Neutrophil (primary cell): ENCODE data around the gene TMSB10.

Experiments
- H3K27ac ChIP-seq: fragments of 200-600 bp; sonication (generic); 2 replicates; pipeline ENCODE4 v1.5.1; 2016; ENCODE audit warnings: mild to moderate bottlenecking, moderate library complexity
- H3K27me3 ChIP-seq: fragments of 200-600 bp; sonication (generic); 2 replicates; pipeline ENCODE4 v1.6.0; 2016; ENCODE audit warnings: mild to moderate bottlenecking
- H3K36me3 ChIP-seq: fragments of 200-600 bp; sonication (generic); 2 replicates; pipeline ENCODE4 v1.5.1; 2017
- H3K4me1 ChIP-seq, 2 experiments: fragments of 200-600 bp in 1 of 2; sonication (generic) in 1 of 2; 1 replicate in 1 of 2; 2 replicates in 1 of 2; pipeline versions ENCODE4 v1.5.1 to v1.6.1; 2013 to 2016; ENCODE audit warnings: low read depth in 1 of 2, low read length in 1 of 2, mild to moderate bottlenecking in 1 of 2, moderate library complexity in 1 of 2; ENCODE audit not compliant: control insufficient read depth in 1 of 2, insufficient read depth in 1 of 2
- H3K4me3 ChIP-seq, 2 experiments: fragments of 200-600 bp in 1 of 2; sonication (generic) in 1 of 2; 1 replicate in 1 of 2; 2 replicates in 1 of 2; pipeline ENCODE4 v1.5.1; 2013 to 2016; ENCODE audit warnings: low read depth in 1 of 2, low read length in 1 of 2, mild to moderate bottlenecking in 1 of 2, moderate library complexity in 1 of 2
- H3K9me3 ChIP-seq: fragments of 200-600 bp; sonication (generic); 2 replicates; pipeline ENCODE4 v1.5.1; 2016
- TF ChIP-seq, protein P1 (sequence below): fragments of 200-600 bp; sonication (generic); IDR thresholded peaks from 2 replicates; pipeline ENCODE4 v1.5.1; 2016; ENCODE audit warnings: antibody characterized with exemption

Gene TMSB10

DNA sequence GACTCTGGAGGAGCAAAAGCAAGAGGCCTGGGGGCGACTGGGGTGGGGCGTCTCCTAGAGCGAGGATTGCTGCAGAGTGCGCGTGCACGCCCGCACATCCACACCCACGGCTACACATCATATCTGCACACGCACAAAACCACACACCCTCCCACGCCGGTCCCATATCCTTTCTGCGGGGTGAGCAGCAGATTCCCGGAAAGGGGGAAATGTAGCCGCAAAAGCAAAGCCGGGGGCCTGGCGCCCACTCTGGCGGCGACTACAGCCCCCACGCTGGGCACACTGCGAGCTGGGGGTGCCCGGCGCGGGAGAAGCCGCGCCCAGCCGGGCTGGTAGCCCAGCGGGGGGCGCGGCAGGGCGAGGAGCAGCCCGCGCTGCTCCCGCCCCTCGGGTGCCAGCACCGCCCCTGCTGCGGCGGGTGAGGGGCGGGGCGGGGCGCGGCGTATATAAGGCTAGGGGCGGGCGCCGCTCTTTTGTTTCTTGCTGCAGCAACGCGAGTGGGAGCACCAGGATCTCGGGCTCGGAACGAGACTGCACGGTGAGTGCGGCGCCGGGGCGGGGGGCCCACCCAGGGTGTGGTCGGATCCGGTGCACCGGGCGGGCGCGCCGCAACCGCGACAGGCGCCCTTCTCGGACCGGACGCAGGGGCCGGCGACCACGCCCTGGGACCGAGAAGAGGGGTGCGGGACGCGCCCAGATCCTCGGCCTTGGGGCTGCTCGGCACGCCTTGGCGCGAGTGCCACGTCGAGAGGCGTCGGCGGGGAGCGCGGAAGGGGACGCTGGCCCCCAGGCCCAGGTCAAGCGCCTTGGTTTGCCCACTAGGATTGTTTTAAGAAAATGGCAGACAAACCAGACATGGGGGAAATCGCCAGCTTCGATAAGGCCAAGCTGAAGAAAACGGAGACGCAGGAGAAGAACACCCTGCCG, at the start of gene TMSB10:
Gene TMSB10, plus strand, starts transcription at position 476 of the 927 bp plus-strand sequence.
- no peaks in the 10 kb centered on the region for H3K36me3 ChIP-seq
- H3K4me1 ChIP-seq: peaks cover 24 to 28% of the 10 kb centered on the region in 2 experiments
- H3K4me3 ChIP-seq: peak within 1 kb of the TSS; percentile 79 to 94
- no peaks in the 10 kb centered on the region for H3K9me3 ChIP-seq
- peak within 1 kb of the TSS; percentile 78 for H3K27ac ChIP-seq
- H3K27me3 ChIP-seq: peaks cover 17% of the 10 kb centered on the region
- TF ChIP-seq, protein P1, sequence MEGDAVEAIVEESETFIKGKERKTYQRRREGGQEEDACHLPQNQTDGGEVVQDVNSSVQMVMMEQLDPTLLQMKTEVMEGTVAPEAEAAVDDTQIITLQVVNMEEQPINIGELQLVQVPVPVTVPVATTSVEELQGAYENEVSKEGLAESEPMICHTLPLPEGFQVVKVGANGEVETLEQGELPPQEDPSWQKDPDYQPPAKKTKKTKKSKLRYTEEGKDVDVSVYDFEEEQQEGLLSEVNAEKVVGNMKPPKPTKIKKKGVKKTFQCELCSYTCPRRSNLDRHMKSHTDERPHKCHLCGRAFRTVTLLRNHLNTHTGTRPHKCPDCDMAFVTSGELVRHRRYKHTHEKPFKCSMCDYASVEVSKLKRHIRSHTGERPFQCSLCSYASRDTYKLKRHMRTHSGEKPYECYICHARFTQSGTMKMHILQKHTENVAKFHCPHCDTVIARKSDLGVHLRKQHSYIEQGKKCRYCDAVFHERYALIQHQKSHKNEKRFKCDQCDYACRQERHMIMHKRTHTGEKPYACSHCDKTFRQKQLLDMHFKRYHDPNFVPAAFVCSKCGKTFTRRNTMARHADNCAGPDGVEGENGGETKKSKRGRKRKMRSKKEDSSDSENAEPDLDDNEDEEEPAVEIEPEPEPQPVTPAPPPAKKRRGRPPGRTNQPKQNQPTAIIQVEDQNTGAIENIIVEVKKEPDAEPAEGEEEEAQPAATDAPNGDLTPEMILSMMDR: peak; percentile 48

DNA sequence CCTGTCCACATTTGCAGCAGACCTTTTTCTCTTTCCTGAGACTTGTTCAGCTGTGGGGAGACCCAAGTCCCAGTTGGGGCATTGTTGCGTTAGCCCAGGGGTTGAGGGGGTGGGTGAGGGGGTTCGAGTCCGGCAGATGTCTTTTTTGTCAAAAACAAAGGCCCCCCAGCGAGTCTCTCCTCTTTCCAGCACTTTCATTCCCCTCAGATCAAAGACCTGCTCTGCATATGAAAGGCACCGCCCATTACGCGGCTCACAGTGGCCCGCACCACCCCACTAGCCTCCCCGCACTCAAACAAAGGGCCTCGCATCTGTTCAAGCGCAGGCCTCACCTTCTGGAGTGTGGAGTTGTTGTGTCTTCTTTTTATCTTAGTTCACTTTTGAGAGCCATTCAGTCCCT, 49.7 kb upstream of the TMSB10 start:
- TF ChIP-seq, protein P1: no peak
- Histone ChIP-seq H3K9me3 (no peaks in the 10 kb centered on the region), H3K4me3 (no peak overlapping the region)

DNA sequence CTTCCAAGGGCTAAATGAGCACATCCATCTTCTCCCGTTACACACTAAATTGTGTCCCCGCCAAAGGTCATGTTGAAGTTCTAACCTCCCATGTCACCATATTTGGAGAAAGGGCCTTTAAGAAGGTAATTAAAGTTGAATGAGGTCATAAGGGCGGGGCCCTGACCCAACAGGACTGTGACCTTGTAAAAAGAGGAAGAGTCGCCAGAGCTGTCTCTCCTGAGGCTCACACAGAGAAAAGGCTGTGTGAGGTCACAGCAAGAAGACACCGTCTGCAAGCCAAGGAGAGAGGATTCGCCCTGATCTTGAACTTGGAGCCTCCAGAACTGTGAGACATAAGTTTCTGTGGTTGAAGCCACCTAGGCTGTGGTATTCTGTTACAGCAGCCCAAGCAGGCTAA, 48.7 kb upstream of the TMSB10 start:
- Histone ChIP-seq H3K9me3 (no peaks in the 10 kb centered on the region), H3K27ac (no peak overlapping the region), H3K36me3 (no peaks in the 10 kb centered on the region), H3K4me3 (no peak overlapping the region), H3K27me3 (no peaks in the 10 kb centered on the region), H3K4me1 (no peaks in the 10 kb centered on the region)
- TF ChIP-seq, protein P1: no peak

More for the DNA sequence above, 49.7 kb upstream of the TMSB10 start:
- no peaks in the 10 kb centered on the region for H3K36me3 ChIP-seq
- H3K4me1 ChIP-seq: no peaks in the 10 kb centered on the region
- H3K27ac ChIP-seq: no peak overlapping the region
- peaks cover 5% of the 10 kb centered on the region for H3K27me3 ChIP-seq

DNA sequence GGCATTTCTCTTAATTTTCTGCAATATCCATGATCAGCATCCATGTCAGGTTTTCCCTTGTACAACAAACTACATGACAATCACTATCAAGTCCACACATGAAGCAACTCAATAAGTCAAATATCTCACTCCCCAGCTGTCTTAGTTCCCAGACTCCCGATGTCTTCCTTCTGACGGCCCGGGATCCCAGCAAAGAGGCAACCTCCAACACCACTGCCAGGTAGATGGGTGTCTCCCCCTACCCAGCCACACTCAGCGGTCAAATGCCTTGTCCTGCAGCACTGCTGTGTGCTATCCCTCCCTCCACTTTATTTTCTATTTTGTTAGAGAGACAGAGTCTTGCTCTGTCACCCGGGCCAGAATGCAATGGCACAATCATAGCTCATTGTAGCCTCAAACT, 47.9 kb upstream of the TMSB10 start:
- Histone ChIP-seq H3K4me1 (no peaks in the 10 kb centered on the region), H3K9me3 (no peaks in the 10 kb centered on the region), H3K36me3 (no peaks in the 10 kb centered on the region), H3K27me3 (no peaks in the 10 kb centered on the region), H3K27ac (no peak overlapping the region), H3K4me3 (no peak overlapping the region)
- TF ChIP-seq, protein P1: no peak

DNA sequence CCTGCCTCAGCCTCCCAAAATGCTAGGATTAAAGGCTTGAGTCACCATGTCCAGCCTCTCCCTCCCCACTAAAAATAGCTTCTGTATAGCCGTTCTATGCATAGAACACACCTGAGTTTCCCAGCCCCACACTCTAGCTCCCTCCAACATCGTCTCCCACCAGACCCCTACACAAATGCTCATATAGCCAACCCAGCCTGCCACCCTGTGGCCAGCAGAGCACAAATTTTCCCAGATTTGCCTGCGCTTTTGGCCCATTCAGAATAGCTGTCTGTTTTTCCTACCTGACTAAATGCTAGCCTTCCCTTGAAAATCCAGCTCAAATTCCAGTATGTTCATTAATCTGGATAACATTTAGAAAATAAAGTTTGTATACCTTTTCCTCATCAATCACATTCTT, 47.3 kb upstream of the TMSB10 start:
- H3K36me3 ChIP-seq: no peaks in the 10 kb centered on the region
- no peaks in the 10 kb centered on the region for H3K4me1 ChIP-seq
- no peak overlapping the region for H3K27ac ChIP-seq
- H3K9me3 ChIP-seq: no peaks in the 10 kb centered on the region
- no peak overlapping the region for H3K4me3 ChIP-seq
- TF ChIP-seq, protein P1: no peak
- no peaks in the 10 kb centered on the region for H3K27me3 ChIP-seq
